Astrocyte (in vitro differentiated cells and primary cell): ENCODE measurements around the gene SERPINE2. TPM values are rescaled to one million over a fixed set of nuclear protein-coding genes. Genes with fewer than 3 reads are reported as not detected.

Source experiments
- DNase-seq: peaks from one replicate; pipeline ENCODE4 v3.0.0-alpha.2; 2010; ENCODE audit warnings: low read depth
- FAIRE-seq: peaks from 2 replicates; lab custom pipeline; 2011; peaks lifted over from hg19 to GRCh38; lab: Jason Lieb, UNC
- H2AFZ ChIP-seq: 2 replicates; pipeline ENCODE4 v1.6.0; 2012; ENCODE audit warnings: low read depth, low read length, inconsistent platforms
- H3K27ac ChIP-seq: 2 replicates; pipeline ENCODE4 v1.5.1; 2011; ENCODE audit warnings: low read depth, low read length, inconsistent platforms
- H3K27me3 ChIP-seq: 2 replicates; pipeline ENCODE4 v1.6.0; 2011; ENCODE audit warnings: low read length, inconsistent platforms; ENCODE audit not compliant: insufficient read depth
- H3K36me3 ChIP-seq: 2 replicates; pipeline ENCODE4 v1.5.1; 2011; ENCODE audit warnings: low read length, inconsistent platforms; ENCODE audit not compliant: insufficient read depth
- H3K4me1 ChIP-seq: 2 replicates; pipeline ENCODE4 v1.5.1; 2011; ENCODE audit warnings: low read length, inconsistent platforms; ENCODE audit not compliant: insufficient read depth
- H3K4me2 ChIP-seq: 2 replicates; pipeline ENCODE4 v1.6.0; 2012; ENCODE audit warnings: low read length, inconsistent platforms
- H3K4me3 ChIP-seq: 2 replicates; pipeline ENCODE4 v1.5.1; 2011; ENCODE audit warnings: low read depth, mild to moderate bottlenecking, low read length, inconsistent platforms; ENCODE audit not compliant: insufficient read depth
- H3K79me2 ChIP-seq: 2 replicates; pipeline ENCODE4 v1.6.0; 2012; ENCODE audit warnings: mild to moderate bottlenecking, low read length, inconsistent platforms; ENCODE audit not compliant: insufficient read depth
- H3K9ac ChIP-seq: 2 replicates; pipeline ENCODE4 v1.6.0; 2012; ENCODE audit warnings: mild to moderate bottlenecking, low read length, inconsistent platforms
- H3K9me3 ChIP-seq: 2 replicates; pipeline ENCODE4 v1.5.1; 2012; ENCODE audit warnings: low read depth, mild to moderate bottlenecking, low read length, inconsistent platforms; ENCODE audit not compliant: insufficient read depth
- H4K20me1 ChIP-seq: 2 replicates; pipeline ENCODE4 v1.6.0; 2012; ENCODE audit warnings: low read length, inconsistent platforms; ENCODE audit not compliant: insufficient read depth
- H3K27ac Mint-ChIP-seq: one replicate; pipeline ENCODE4 v1.8.0; 2021; ENCODE audit warnings: mild to moderate bottlenecking, mixed read lengths; ENCODE audit not compliant: unreplicated experiment
- H3K27me3 Mint-ChIP-seq: one replicate; pipeline ENCODE4 v1.8.0; 2021; ENCODE audit warnings: low read depth, mixed read lengths; ENCODE audit not compliant: unreplicated experiment
- H3K36me3 Mint-ChIP-seq: one replicate; pipeline ENCODE4 v1.8.0; 2021; ENCODE audit warnings: low read depth, mixed read lengths; ENCODE audit not compliant: unreplicated experiment
- H3K4me1 Mint-ChIP-seq: one replicate; pipeline ENCODE4 v1.8.0; 2021; ENCODE audit warnings: low read depth, mixed read lengths; ENCODE audit not compliant: unreplicated experiment
- H3K4me3 Mint-ChIP-seq: one replicate; pipeline ENCODE4 v1.8.0; 2021; ENCODE audit warnings: mild to moderate bottlenecking, moderate library complexity, mixed read lengths; ENCODE audit not compliant: unreplicated experiment
- H3K9me3 Mint-ChIP-seq: one replicate; pipeline ENCODE4 v1.8.0; 2021; ENCODE audit warnings: mild to moderate bottlenecking, mixed read lengths; ENCODE audit not compliant: unreplicated experiment
- EZH2 ChIP-seq: IDR thresholded peaks from 2 replicates; pipeline ENCODE4 v1.6.1; 2012; ENCODE audit warnings: mild to moderate bottlenecking, low read length, inconsistent platforms; ENCODE audit not compliant: insufficient read depth
- total RNA-seq: library from RNA; stranded (reverse); gene quantifications from 2 replicates; pipeline ENCODE4 v1.2.1, GENCODE V29; 2021
- TF ChIP-seq, protein P1 (sequence below): IDR thresholded peaks from 2 replicates; pipeline ENCODE4 v1.5.1; 2011; ENCODE audit warnings: low read depth, mild to moderate bottlenecking, inconsistent platforms, low read length, moderate library complexity; ENCODE audit not compliant: insufficient read depth

The SERPINE2 gene
- total RNA-seq, 1 donor from 2014 or later: 375 TPM

DNA sequence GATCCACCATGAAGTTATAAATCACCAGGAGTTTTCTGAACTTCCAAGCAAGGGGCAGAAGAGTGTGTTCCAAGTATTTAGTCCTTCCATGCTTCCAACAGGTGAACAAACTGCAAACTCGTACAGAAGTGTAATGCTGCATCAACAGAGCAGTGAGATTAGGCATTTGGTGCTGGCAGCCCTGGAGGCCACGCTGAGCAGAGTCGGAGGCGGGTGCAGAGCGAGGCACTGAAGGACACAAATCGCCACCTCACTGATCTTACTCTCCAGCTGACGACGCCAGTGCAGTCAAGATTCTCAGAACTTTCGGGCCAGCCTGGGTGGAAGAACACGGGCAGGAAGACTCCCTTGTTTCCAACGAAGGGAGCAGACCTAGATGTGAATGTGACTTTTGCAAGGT, 39.2 kb downstream of the SERPINE2 start:
- FAIRE-seq (no peak), DNase-seq (no peak)
- Mint-ChIP-seq H3K4me3 (no peak overlapping the region), H3K4me1 (peaks cover 17% of the 10 kb centered on the region), H3K36me3 (peaks cover 38% of the 10 kb centered on the region), H3K9me3 (peaks cover 3% of the 10 kb centered on the region), H3K27ac (no peak overlapping the region), H3K27me3 (no peaks in the 10 kb centered on the region)
- H4K20me1 ChIP-seq: no peaks in the 10 kb centered on the region
- H3K79me2 ChIP-seq: peaks cover 5% of the 10 kb centered on the region
- H3K27me3 ChIP-seq: no peaks in the 10 kb centered on the region
- no peak for TF ChIP-seq EZH2
- TF ChIP-seq, protein P1, sequence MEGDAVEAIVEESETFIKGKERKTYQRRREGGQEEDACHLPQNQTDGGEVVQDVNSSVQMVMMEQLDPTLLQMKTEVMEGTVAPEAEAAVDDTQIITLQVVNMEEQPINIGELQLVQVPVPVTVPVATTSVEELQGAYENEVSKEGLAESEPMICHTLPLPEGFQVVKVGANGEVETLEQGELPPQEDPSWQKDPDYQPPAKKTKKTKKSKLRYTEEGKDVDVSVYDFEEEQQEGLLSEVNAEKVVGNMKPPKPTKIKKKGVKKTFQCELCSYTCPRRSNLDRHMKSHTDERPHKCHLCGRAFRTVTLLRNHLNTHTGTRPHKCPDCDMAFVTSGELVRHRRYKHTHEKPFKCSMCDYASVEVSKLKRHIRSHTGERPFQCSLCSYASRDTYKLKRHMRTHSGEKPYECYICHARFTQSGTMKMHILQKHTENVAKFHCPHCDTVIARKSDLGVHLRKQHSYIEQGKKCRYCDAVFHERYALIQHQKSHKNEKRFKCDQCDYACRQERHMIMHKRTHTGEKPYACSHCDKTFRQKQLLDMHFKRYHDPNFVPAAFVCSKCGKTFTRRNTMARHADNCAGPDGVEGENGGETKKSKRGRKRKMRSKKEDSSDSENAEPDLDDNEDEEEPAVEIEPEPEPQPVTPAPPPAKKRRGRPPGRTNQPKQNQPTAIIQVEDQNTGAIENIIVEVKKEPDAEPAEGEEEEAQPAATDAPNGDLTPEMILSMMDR: no peak
- H2AFZ ChIP-seq: no peak overlapping the region
- no peak overlapping the region for H3K4me3 ChIP-seq
- no peak overlapping the region for H3K9ac ChIP-seq
- peaks cover 5% of the 10 kb centered on the region for H3K36me3 ChIP-seq
- no peak overlapping the region for H3K27ac ChIP-seq
- no peak overlapping the region for H3K4me2 ChIP-seq
- peaks cover 2% of the 10 kb centered on the region for H3K9me3 ChIP-seq
- H3K4me1 ChIP-seq: no peaks in the 10 kb centered on the region

DNA sequence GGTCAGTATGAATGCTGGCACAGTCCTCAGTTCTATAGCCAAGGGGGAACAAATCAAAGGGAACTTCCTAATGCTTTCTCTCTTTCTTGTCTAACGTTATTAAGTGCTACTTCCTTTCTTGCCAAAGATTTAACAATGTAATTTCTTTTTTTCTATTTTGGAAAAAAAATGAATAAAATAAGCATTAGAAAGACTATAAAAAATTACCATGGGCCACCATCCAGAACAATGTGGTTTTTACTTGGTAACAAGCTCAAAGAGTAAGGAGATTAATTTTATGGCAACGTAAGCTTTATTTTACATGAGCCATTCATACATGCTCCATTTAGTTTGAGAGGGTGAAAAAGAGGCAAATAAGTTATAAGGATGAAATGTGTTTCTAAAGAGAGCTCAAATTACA, 40.1 kb downstream of the SERPINE2 start:
- peak; percentile 73 for DNase-seq
- no peak overlapping the region for H3K4me2 ChIP-seq
- Mint-ChIP-seq H3K27me3 (no peaks in the 10 kb centered on the region), H3K4me1 (peaks cover 18% of the 10 kb centered on the region), H3K27ac (no peak overlapping the region), H3K9me3 (peaks cover 3% of the 10 kb centered on the region), H3K4me3 (no peak overlapping the region), H3K36me3 (peaks cover 37% of the 10 kb centered on the region)
- no peaks in the 10 kb centered on the region for H4K20me1 ChIP-seq
- no peak overlapping the region for H3K27ac ChIP-seq
- H3K9ac ChIP-seq: no peak overlapping the region
- peaks cover 2% of the 10 kb centered on the region for H3K9me3 ChIP-seq
- no peak overlapping the region for H2AFZ ChIP-seq
- no peaks in the 10 kb centered on the region for H3K4me1 ChIP-seq
- H3K79me2 ChIP-seq: peaks cover 4% of the 10 kb centered on the region
- H3K27me3 ChIP-seq: no peaks in the 10 kb centered on the region
- no peak overlapping the region for H3K4me3 ChIP-seq
- no peak for FAIRE-seq
- TF ChIP-seq, protein P1: no peak
- no peak for TF ChIP-seq EZH2
- H3K36me3 ChIP-seq: peaks cover 5% of the 10 kb centered on the region

DNA sequence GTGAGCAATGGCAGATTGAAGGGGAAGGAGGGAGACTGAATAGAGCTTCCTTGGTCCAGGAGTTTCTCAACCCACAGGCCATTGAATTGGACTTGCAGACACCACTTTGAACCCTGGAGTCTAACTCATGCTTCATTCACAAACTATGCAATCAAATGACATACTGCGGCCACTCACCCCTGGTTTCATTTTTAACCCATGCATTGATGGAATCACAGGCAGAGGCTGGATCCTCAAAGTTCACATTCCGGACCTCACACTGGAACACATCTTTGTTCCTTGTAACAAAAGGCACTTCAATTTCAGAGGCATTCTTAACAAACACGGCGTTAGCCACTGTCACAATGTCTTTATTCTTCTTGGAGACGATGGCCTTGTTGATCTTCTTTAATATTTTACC, 41.1 kb downstream of the SERPINE2 start:
- Histone ChIP-seq H3K36me3 (peaks cover 5% of the 10 kb centered on the region), H3K79me2 (no peaks in the 10 kb centered on the region), H3K27ac (no peak overlapping the region), H2AFZ (no peak overlapping the region), H4K20me1 (no peaks in the 10 kb centered on the region), H3K27me3 (no peaks in the 10 kb centered on the region), H3K9me3 (peaks cover 2% of the 10 kb centered on the region), H3K4me3 (no peak overlapping the region), H3K4me1 (no peaks in the 10 kb centered on the region), H3K4me2 (peak overlapping the region; percentile 2), H3K9ac (no peak overlapping the region)
- Mint-ChIP-seq H3K9me3 (peaks cover 3% of the 10 kb centered on the region), H3K36me3 (peaks cover 37% of the 10 kb centered on the region), H3K4me1 (peaks cover 22% of the 10 kb centered on the region), H3K27me3 (no peaks in the 10 kb centered on the region), H3K4me3 (no peak overlapping the region), H3K27ac (peak overlapping the region; percentile 73)
- no peak for TF ChIP-seq EZH2
- TF ChIP-seq, protein P1: no peak
- no peak for FAIRE-seq
- DNase-seq: peak; percentile 34
